Nephron progenitor cell (in vitro differentiated cells): ENCODE data around the gene ABCC3.

ENCODE experiments used
- DNase-seq: peaks from one replicate; pipeline ENCODE4 v3.0.0; 2021
- H3K27ac Mint-ChIP-seq: 2 replicates; pipeline ENCODE4 v1.8.0; 2021; ENCODE audit warnings: mild to moderate bottlenecking, moderate library complexity, mixed read lengths
- H3K27me3 Mint-ChIP-seq: 2 replicates; pipeline ENCODE4 v1.8.0; 2021; ENCODE audit warnings: mild to moderate bottlenecking, low read depth, mixed read lengths; ENCODE audit not compliant: poor library complexity
- H3K36me3 Mint-ChIP-seq: 2 replicates; pipeline ENCODE4 v1.8.0; 2021; ENCODE audit warnings: low read depth, mixed read lengths
- H3K4me1 Mint-ChIP-seq: 2 replicates; pipeline ENCODE4 v1.8.0; 2021; ENCODE audit warnings: mixed read lengths
- H3K4me3 Mint-ChIP-seq: 2 replicates; pipeline ENCODE4 v1.8.0; 2021; ENCODE audit warnings: mild to moderate bottlenecking, moderate library complexity, mixed read lengths
- H3K9me3 Mint-ChIP-seq: 2 replicates; pipeline ENCODE4 v1.8.0; 2021; ENCODE audit warnings: mild to moderate bottlenecking, moderate library complexity, mixed read lengths
- CTCF ChIP-seq: fragments of 200-600 bp; sonication (generic); IDR thresholded peaks from 2 replicates; pipeline ENCODE4 v1.5.0; 2021; ENCODE audit warnings: antibody characterized with exemption

ABCC3 gene, protein sequence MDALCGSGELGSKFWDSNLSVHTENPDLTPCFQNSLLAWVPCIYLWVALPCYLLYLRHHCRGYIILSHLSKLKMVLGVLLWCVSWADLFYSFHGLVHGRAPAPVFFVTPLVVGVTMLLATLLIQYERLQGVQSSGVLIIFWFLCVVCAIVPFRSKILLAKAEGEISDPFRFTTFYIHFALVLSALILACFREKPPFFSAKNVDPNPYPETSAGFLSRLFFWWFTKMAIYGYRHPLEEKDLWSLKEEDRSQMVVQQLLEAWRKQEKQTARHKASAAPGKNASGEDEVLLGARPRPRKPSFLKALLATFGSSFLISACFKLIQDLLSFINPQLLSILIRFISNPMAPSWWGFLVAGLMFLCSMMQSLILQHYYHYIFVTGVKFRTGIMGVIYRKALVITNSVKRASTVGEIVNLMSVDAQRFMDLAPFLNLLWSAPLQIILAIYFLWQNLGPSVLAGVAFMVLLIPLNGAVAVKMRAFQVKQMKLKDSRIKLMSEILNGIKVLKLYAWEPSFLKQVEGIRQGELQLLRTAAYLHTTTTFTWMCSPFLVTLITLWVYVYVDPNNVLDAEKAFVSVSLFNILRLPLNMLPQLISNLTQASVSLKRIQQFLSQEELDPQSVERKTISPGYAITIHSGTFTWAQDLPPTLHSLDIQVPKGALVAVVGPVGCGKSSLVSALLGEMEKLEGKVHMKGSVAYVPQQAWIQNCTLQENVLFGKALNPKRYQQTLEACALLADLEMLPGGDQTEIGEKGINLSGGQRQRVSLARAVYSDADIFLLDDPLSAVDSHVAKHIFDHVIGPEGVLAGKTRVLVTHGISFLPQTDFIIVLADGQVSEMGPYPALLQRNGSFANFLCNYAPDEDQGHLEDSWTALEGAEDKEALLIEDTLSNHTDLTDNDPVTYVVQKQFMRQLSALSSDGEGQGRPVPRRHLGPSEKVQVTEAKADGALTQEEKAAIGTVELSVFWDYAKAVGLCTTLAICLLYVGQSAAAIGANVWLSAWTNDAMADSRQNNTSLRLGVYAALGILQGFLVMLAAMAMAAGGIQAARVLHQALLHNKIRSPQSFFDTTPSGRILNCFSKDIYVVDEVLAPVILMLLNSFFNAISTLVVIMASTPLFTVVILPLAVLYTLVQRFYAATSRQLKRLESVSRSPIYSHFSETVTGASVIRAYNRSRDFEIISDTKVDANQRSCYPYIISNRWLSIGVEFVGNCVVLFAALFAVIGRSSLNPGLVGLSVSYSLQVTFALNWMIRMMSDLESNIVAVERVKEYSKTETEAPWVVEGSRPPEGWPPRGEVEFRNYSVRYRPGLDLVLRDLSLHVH (N-terminal part only)

GRCh38 chr17:50634224-50634914 lies at the start of gene ABCC3:
TSS of gene ABCC3 (plus strand) at chr17:50634881. CDS start at chr17:50634937, 56 bp downstream.
- peak; percentile 62 for DNase-seq
- Mint-ChIP-seq H3K27ac (no peak within 1 kb of the TSS), H3K36me3 (no peaks in the 10 kb centered on the region), H3K27me3 (peaks cover 93% of the 10 kb centered on the region), H3K4me3 (peak within 1 kb of the TSS; percentile 36), H3K4me1 (peaks cover 34% of the 10 kb centered on the region), H3K9me3 (no peaks in the 10 kb centered on the region)
- TF ChIP-seq CTCF: no peak

DNA sequence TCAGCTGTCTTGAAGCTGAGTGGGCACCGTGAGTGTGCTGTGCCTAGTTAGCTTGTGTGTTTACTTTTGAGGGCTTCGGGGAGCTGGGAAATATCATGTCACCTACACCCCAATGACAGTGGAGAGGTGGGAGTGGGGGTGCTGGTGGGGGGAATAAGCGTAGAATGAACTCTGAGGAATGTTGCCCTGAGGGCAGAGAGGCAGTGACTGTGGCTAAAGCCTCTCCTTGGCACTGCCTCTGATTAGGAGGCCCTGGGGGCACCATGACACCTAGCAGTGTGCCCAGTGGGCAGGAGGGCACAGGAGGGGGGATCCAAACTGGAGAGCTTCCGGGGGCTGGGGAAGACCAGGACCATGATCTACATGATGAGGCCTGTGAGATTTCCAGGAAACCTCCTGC lies 49.3 kb upstream of the ABCC3 start:
- no peak for DNase-seq
- Mint-ChIP-seq H3K27me3 (peaks cover 11% of the 10 kb centered on the region), H3K9me3 (no peaks in the 10 kb centered on the region), H3K27ac (no peak overlapping the region), H3K36me3 (no peaks in the 10 kb centered on the region), H3K4me1 (peaks cover 94% of the 10 kb centered on the region), H3K4me3 (no peak overlapping the region)
- TF ChIP-seq CTCF: no peak

DNA sequence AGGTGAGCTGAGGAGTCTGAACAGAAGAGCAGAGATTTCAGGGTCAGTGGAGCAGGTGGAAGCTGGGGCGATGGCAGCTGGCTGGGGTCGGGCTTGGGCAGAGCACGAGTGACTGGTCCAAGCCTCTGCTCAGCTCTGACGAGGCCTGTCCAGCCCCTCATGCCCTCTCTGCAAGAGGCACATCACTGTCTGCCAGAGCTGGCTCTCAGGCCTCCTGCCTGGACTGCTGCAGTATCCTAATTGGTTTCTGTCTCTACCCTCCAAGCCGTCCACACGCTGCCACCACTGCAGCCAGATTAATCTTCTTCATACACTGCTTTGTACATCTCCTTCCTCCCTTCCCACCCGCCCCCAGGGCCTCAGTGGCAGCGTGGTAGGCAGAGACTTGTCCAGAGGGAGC lies 48.8 kb upstream of the ABCC3 start:
- no peak for TF ChIP-seq CTCF
- Mint-ChIP-seq H3K4me1 (peaks cover 90% of the 10 kb centered on the region), H3K9me3 (no peaks in the 10 kb centered on the region), H3K4me3 (no peak overlapping the region), H3K27ac (peak overlapping the region; percentile 12), H3K27me3 (peaks cover 11% of the 10 kb centered on the region), H3K36me3 (no peaks in the 10 kb centered on the region)
- DNase-seq: no peak

DNA sequence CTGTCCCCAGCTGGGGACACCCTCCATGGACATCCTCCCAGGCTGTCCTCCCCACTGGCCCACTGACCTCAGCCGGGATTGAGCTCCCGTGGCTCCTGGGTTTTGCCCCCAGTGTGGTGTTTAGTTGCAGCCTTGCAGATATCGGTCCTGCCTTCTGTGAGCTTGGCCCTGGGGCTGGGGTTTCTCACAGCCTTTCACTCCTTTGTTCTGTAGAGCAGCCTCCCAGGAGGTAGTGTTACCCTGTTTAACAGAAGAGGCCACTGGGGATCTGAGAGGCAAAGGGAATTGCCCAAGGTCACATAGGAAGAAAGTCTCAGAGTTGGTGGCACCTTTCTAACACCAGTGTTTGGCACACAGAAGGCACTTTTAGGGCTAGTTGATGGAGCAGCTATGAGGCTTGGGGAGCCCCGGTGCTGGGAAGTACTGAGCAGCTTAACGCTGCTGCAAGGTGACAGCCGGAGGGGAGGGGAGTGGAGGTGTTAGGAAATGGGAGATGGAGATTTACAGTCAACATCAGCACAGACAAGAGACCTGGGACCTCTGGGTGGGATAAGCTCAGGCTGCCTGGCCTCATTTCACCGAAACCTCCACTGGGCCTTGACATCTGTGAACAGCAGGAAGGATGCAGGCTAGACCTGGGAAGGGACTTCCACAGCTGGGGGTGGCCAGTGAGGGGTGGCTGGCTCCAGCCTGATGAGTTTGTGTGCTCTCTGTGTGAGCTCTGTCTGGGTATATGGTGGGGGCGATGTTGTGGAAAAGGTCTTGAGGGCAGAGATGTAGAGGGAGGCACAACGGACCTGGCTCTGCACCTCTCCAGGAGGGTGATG lies 48.0 kb upstream of the ABCC3 start:
- Mint-ChIP-seq H3K4me1 (peaks cover 87% of the 10 kb centered on the region), H3K27ac (peak overlapping the region; percentile 68), H3K4me3 (peak overlapping the region; percentile 30), H3K9me3 (no peaks in the 10 kb centered on the region), H3K27me3 (peaks cover 11% of the 10 kb centered on the region), H3K36me3 (no peaks in the 10 kb centered on the region)
- no peak for TF ChIP-seq CTCF
- DNase-seq: no peak
